GM18517 (cell line): ENCODE results near the gene ARFGEF2.
"Not testable (repeated sequence)": the region's sequence is repeated elsewhere in the genome, so short reads cannot be mapped to it uniquely, and the experiment has no call there.

ENCODE experiments used
- ATAC-seq: cut with Tn5 transposase; IDR thresholded peaks from one replicate; pipeline ENCODE4 v1.9.1; 2021; ENCODE audit warnings: mild to moderate bottlenecking, moderate library complexity; ENCODE audit not compliant: unreplicated experiment

Gene ARFGEF2

DNA sequence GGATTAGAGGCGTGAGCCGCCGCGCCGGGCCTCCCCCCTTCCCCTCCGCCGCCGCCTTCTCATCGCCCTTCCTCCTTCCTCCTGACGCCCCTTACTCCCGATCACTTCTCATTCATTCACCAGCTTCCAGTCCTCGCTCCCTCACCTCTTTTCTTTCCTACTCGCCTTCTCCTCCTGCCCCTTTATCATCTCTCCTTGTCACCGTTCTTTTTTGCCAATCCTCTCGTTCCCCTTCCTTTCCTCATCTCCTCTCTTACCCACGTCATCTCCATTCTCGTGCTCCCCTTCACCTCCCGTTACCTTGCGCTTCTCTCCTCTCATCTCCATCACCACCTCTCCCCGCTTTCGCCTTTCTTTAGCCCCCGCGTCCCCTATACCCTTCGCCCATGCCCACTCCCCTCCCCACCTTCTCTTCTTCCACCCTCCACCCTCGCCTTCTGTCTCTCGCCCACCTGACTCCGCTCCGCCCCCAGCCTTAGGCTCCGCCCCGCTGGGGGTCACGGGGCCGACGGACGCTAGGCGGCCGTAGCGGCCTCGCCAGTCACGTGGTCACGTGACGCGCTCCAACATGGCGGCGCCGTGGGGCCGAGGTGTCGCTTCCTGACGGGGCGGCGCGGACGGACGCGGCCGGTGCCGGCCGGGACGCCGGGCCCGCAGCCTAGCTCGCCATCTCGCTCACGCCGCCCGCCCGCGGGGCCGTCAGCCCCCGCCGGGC lies at the start of gene ARFGEF2:
Gene ARFGEF2 (plus strand): TSS at position 544 of the 715 bp plus-strand sequence. CDS start 179 bp downstream, outside the sequence.
- ATAC-seq = peak; percentile 60

DNA sequence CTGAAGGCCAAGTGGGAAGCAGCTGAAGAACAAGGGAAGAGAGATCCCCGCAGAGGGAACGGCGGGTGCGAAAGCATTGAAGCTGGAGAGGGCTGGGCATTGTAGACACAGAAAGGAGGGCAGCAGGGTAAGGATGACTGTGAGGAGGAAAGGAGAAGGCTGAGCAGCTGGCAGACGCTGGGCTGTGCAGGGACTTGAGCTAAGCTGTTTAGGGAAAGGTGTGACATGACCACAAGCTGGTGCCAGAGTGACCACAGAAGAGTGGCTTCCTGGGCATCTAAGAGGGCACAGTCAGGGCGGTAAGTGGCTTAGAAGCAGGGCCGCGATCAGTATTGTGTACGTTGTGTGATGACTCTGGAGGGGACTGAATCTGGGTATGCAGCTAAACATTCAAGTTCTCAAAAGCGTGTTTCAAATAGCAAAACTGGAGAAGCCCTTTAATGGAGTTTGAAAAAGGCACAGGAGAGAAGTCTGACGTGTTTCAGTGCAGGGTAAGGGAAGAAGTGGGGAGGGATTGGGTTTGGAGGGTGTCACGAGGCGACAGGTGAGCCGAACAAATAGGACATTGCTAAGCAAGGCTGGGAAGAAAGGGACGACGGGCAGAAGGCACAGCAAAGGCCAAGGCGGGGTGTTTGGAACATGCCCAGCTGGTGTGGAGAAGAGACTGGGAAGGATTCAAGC lies 46.1 kb upstream of the ARFGEF2 start:
- ATAC-seq = no peak

- ATAC-seq = no peak
These were observed 45.6 kb upstream of the ARFGEF2 start for GRCh38 chr20:48875914-48876240.

DNA sequence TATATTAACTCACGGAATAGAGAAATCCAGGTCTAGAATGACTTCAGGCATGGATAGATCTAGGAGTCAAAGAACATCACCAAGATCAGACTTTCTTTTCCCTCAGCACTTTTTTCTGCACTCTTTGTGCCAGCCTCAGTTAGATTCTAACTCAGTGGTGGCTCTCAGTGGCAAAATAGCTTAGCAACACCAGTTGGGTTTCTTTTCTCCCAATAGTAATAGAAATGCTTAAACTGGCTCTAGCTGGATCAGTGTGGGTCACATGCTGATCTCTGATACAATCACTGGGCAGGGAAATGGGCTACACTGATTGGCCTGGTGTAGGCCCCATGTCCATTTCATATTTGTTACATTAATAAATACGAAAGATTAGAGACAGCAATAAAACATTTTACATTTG lies 44.2 kb upstream of the ARFGEF2 start:
- ATAC-seq = no peak

- no peak for ATAC-seq
These were observed 42.8 kb upstream of the ARFGEF2 start for GRCh38 chr20:48878534-48879248.

GRCh38 chr20:48879612-48880245 lies 41.8 kb upstream of the ARFGEF2 start:
- ATAC-seq = no peak

DNA sequence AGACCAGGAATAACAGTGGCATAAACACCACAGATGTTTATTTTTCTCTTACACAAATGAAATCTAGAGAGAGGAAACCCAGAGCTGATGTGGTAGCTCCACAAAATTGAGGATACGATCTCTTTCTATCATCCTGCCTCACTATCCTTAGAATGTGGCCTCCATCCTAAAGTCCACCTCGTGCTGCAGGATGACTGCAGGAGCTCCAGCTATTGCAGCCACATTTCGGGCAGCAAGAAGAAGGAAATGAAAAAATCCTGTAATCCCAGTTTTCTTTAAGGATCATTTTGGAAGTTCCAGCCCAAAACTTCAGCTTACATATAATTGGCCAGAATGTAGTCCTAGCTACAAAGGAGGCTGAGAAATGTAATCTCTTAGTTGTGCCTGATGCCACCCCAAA lies 41.2 kb upstream of the ARFGEF2 start:
- ATAC-seq = no peak

DNA sequence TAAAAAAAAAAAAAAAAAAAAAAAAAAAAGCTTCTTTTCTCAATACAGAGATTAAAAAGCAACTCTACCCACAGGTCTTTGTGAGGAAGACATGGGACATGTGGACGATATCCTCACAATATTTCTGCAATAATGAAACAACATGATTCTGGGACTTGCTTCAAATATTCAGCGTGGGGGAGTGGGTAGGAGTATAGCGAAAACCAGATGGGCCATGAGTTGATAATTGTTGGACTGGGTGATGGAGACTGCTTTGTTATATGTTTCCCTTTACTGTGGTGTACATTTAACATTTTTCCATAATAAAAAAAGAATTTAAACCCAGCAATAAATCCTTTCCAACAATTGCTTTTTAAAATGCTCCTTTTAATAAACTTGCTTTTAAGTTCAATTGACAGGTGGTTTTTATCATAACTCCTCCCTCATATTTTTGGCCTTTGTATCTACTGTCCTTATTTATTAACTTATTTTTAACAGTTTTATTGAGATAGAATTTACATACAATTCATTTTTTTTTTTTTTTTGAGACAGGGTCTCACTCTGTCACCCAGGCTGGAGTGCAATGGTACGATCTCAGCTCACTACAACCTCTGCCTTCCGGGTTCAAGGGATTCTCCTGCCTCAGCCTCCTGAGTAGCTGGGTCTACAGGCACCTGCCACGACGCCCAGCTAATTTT lies 40.4 kb upstream of the ARFGEF2 start:
- no peak for ATAC-seq

GRCh38 chr20:48885237-48885636 lies 36.3 kb upstream of the ARFGEF2 start:
- no peak for ATAC-seq

- no peak for ATAC-seq
These were observed 35.3 kb upstream of the ARFGEF2 start for GRCh38 chr20:48886194-48886593.

- ATAC-seq = no peak
These were observed 34.7 kb upstream of the ARFGEF2 start for GRCh38 chr20:48886811-48887210.

GRCh38 chr20:48888517-48888916 lies 33.0 kb upstream of the ARFGEF2 start:
- ATAC-seq = not testable (repeated sequence)

- no peak for ATAC-seq
These were observed 32.2 kb upstream of the ARFGEF2 start for GRCh38 chr20:48889140-48889790.

DNA sequence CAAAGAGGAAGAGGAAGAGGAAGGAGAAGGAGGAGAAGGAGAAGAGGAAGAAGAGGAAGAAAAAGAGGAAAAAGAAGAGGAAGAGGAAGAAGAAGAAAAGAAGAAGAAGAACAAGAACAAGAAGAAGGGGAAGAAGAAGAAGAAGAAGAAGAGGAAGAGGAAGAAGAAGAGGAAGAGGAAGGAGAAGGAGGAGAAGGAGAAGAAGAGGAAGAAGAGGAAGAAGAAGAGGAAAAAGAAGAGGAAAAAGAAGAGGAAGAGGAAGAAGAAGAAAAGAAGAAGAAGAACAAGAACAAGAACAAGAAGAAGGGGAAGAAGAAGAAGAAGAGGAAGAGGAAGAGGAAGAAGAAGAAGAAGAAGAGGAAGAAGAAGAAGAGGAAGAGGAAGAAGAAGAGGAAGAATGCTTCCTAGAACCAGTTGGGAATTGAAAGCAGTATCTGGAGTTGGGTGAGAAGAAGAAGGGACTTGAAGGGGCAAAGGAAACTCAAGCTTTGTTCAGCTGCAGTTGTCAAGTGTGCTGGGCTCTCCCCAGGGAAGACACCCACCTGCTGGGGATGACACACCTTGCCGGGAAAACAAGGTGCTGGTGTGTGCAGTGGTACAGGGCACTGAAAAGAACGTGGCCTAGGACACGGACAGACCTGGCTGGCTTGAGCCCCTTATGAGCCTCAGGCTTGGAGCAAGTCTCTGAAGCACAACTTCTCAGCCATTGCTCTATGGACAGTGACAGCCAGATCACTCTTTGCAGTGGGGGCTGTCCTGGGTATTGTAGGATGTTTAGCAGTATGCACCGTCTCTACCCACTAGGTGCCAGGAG lies 30.1 kb upstream of the ARFGEF2 start:
- no peak for ATAC-seq

- ATAC-seq = no peak
These were observed 29.5 kb upstream of the ARFGEF2 start for GRCh38 chr20:48892049-48892470.

GRCh38 chr20:48892891-48893290 lies 28.6 kb upstream of the ARFGEF2 start:
- ATAC-seq = no peak

- no peak for ATAC-seq
These were observed 28.1 kb upstream of the ARFGEF2 start for GRCh38 chr20:48893374-48893773.

DNA sequence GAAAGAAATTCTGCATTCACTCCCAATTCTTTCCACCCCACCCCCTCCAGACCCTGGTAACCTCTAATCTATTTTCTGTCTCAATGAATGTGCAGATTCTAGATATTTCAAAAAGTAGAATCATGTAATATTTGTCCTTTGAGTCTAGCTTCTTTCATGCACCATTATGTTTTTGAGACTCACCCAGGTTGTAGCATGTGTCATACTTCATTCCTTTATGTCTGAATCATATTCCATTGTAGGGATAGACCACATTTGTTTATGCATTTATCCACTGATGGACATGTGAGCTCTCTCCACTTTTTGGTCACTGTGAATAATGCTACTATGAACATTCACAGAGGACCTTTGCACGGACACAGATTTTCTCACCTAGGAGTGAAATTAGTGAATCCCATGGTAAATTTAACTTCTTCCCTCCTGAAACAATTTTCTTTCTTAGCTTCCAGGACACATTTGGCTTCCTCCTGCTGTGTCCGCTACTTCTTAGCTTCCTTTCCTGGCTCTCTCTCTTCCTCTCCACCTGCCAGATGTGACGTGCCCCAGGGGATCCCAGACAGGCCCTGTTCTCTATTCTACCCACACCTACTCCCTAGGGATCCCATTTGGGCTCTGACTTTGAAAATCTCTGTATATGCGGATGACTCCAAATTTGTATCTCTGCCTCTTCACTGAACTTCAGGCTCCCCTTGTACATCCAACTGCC lies 24.1 kb upstream of the ARFGEF2 start:
- no peak for ATAC-seq

GRCh38 chr20:48898210-48898609 lies 23.3 kb upstream of the ARFGEF2 start:
- ATAC-seq = no peak
